ENCODE results near the gene NOVA1.

NOVA1 gene

DNA sequence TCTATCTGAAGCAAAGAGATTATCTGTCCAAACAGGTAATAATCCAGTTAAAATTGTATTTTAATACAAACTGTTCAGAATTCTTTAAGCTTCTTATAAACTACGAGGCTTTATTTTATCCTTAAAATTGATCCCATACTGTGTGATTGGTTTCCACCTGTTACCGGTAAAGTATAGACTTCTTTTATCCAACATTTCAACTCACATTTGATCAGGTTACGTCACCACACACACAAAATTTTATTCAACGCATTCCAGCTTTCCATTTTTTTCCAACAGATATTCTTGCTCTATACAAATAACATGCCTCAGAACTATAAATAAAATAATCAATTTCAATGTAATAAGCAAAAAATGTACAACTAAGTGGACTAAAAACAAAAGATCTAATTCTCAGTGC, 4.5 kb downstream of the NOVA1 start:
- no peak for DNase-seq (ENCODE audit: low read depth)

DNA sequence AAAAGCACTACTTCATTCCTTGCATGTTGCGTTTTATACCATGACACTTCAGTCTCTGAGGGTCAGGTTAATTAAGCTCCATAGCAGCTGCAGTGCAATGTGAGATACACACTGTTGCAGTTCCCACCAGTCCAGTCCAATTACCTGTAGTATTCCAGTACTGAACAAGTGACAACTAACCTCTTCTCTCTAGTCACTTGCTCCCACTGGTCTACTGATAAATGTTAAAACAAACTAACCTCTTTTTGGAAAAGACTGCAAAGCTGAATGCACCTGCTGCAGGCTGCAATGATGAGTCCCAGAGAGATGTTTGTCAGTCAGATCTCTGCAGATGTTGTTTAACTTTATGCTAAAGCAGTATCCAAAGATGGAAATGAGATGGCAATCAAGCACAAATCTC, 7.9 kb downstream of the NOVA1 start:
- DNase-seq (ENCODE audit: low read depth), result no peak

DNA sequence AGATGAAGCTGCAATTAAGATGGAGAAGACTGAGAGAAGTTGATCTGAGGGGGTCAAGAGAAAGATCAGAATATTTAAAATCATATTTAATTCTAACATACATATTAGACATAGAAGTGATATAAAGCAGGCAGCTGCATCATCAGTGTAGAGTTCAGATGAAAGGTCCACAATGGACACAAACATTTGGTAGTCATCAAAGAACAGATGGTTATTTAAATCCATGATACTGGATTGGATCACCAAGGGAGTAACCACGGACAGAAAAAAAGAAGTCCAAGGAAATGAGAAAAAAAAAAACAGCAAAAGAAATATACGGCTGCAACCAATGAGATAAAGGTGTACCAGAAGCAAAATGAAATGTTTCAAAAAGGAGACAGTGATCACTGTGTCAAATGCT, 20.1 kb downstream of the NOVA1 start:
- no peak for DNase-seq (ENCODE audit: low read depth)

DNA sequence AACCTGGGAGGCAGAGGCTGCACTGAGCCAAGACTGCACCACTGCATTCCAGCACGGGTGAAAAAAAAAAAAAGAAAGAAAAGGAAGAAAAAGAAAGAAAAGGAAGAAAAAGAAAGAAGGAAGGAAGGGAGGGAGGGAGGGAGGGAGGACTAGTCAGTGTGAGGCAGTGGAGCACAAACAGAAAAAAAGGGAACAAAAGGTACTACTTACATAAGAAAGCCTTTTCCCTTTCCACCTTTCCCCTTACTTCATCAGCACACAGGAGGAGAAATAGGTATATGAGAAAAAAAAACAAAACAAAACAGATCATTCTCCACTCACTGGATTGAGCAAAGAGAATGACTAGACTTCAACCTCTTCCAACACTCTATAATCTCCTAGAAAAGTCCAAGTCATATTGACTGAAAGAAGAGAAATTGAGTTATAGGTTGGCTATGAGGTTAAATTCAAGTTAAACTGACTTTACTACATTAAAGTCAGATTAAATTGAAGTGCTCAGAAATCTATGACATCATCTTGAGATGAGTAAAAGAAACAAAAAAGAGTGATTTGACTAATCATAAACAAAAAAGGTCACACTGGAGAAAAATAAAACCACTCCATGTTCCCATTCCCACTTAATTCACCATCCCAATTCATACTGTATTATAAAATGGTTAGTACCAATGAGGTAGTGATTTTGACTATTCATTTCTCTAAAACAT, 43.6 kb downstream of the NOVA1 start:
- DNase-seq (ENCODE audit: low read depth), result no peak

DNA sequence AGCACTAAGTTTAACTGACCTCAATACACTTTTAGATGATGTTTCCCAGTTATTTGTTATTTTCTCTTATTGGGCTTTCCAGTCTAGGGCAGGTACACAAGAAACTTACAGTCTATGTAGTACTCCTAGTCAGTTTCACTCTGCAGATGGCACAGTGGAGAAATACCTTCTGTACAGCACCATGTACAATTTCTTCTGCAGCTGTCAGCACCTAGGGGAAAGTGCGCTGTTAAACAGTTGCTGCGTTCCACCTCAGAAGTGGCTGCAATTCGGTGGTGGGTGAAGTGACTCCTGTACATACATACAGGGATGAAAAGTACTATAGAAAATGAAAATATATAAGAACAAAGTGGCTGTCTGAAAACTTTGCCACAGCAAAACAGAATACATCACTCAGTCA, 48.3 kb downstream of the NOVA1 start:
- DNase-seq (ENCODE audit: low read depth), result no peak

DNA sequence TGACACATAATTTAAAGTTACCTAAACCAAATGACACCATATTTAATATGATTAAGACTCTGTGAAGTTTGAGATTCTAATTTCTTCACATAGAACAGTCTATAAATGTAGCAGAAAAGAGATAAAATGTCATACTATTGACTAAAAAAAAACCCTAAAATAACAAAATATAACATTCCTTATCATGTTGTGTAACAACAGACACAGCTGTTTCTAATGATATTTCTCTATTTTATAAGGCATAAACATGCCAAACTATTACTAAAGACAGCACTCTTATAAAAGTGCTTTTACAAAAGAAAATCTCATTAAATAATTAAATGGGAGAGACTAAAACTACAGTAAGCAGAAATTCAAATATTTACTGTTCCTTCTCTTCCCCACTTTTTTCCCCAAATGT, 49.4 kb downstream of the NOVA1 start:
- DNase-seq (ENCODE audit: low read depth), result no peak

DNA sequence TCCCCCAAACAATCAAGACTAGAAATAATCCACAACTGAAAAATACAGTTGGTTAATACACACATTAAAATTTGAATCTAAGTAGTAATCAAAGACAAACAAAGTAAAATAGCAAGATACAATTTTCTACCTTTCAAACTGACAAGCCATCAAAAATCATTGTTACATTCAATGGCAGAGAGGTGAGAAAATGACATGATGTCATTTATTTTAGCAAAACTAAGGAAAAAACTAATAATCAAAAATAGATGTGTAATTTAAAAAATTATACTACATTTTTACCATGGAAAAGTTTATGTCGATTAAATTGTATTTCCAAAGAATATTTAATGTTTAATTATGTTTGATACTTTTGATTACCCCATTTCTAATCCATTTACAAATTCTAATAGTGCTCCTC, 59.7 kb downstream of the NOVA1 start:
- DNase-seq (ENCODE audit: low read depth), result no peak

DNA sequence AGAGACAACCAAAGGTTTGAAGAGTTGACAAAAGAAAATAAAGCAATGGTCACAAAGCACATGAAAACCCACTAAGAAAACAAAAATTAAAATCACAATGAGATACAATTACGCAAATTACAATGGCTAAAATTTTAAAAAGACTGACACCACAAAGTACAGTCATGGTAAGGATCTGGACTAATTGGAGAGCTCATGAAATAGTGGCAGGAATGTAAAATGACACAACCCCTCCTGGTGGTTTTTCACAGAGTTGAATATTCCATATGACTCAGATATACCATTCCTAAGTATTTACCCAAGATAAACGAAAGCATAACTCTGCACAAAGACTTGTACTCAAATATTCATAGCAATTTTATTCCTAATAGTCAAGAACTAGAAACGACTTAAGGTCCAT, 65.9 kb downstream of the NOVA1 start:
- no peak for DNase-seq (ENCODE audit: low read depth)

DNA sequence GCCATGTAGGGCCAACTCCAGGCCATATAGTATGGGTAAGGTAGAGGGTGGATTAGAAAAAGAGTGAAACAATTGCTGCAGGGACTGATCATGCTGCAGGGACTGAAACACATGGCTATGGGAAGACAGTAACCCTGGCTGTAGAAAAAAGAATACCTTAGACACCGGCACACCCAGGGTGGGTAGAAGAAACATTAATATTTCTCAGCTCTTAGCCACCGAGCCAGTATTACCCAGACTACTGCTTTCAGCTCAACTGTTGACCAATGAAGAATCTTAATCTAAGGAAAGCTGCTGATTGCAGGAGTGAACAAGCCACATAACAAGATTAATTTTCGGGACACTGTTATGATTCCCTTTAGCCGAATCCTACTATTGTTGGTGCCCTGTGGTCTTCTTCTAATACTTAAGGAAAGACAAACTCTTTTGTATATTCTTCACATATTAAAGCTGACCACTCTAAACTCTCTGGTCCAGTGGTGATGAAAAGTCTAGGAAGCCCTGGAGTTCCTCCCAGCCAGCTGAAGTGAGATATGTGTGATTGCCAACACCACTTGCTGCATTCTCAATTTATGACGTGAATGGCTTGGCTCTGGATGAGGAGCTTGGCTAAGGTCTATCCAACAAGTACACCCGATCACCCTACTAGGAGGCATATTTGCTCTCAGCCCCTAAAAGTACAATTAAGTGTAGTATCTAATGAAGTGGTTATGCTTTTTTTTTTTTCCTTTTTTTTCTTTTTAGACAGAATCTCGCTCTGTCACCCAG, 69.2 kb downstream of the NOVA1 start:
- DNase-seq (ENCODE audit: low read depth), result no peak

DNA sequence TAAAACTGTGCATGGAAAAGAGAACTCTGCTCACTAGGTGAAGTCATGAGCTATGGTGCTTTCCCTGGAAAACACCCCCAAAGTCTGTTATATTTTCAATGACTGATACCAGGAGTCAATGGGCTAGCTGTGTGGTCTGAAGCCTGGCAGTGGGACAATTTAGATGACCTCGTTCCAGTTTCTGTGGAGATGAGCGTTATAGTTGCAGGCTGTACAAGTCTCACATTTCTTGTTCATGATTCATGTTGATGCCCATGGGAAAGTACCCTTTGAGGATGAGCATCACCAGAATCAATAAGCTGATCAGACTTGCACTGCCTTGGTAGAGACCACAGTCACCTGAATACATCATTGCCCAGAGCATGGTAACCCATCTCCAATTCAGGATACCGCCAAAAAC, 70.7 kb downstream of the NOVA1 start:
- DNase-seq (ENCODE audit: low read depth), result no peak

DNA sequence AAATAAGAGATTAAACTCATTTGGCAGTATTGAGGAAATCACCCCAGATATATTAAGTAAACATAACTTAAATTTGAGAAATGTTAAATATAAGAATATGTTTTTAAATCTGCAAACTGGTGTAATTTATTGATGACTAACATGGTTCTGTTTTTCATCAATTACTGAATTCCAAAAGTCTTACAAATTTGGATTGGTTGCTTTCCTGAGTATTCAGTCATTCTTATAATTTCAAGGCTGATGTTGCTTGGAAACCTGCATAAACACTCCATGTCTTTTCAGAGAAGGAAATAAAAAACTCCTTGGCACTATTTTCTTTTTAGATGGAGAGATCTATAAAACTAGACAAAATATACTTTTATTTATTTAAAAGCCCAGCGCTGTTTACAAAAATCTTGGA, 71.7 kb downstream of the NOVA1 start:
- DNase-seq (ENCODE audit: low read depth), result no peak

DNA sequence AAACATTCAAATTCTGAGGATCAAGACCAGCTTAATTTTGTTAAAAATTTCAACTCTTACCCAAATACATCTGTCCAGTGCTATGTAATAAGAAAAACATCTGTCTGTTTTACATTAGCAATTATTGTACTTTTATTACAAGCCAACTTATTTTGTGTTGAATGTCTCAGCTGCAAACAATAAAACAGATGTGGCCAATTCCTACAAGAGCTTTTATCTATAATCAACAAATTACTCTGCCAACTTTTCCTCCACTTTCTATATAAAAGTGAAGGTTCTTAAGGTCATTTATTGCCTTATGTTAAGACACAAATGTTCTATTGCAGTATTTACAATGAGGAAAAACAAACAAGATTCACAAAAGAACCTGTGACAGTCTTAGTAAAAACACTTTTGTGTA, 72.7 kb downstream of the NOVA1 start:
- no peak for DNase-seq (ENCODE audit: low read depth)

DNA sequence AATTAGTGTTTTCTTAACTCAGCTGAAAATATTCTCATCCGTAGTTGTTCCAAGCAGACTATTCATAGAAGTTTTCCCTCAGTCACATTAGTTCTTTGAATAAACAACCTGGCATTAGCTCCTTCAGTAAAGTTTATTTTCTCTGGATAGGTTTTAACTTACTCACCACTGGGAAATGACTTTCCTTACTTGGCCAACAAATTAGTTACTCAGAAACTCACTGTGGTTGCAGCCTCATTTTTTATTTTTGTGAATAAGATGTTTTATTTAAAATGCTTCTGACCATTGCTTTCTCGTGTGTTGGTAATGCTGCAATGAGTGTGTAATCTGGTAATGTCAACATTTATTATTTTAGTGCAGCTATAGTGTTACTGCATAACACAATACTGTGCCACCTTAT, 74.9 kb downstream of the NOVA1 start:
- no peak for DNase-seq (ENCODE audit: low read depth)

DNA sequence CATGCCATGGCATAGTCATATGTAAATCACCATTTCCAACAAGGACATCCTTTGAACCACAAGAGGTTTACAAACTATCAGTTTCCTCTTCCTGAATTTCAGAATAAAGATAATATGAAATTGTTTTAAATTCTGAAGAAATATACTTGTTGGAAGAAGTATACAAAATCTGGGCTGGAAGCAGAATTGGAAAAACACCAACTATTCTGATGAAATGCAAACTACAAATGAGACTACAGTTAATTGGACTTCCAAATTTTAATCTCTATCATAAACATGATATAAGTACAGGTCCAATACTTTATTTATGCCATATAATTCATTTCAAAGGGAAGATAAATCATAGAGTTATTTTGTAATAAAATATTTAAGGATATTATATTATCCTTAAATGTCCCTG, 80.1 kb downstream of the NOVA1 start:
- DNase-seq (ENCODE audit: low read depth), result no peak

DNA sequence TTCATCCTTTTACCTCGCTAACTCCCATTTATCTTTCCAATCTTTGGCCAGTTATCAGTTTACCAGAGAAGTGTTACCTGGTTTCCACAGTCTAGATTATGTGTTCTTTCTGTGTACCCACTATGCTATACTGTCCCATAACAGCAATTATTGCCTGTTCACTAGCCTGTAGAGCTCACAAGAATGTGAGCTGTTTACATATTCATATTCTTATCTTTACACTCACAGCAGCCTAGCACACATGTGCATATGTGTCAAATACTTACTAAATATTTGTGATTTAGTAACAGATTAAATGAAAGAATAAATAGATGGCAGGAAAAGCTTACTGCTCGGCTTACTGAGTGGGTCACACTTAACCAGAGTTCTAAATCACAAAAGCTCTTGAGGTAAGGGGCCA, 97.8 kb downstream of the NOVA1 start:
- no peak for DNase-seq (ENCODE audit: low read depth)

DNA sequence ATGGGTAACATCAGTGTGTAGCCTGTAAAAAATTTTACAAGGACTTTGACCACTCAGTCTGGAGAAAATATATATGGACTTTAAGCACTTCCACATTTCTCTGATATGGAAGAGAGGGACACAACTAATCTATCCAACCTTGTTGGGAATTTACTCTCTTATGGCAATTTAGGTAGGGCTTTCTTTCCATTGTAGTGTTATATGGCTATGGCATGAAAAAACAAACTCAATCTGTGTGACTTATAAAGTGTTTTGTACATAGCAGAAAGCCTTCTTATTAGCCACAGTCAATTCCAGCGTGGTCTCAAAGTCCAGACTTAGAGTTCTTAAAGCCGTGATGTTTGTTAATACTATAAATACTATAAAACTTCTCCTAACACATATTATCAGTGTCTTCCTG, 98.3 kb downstream of the NOVA1 start:
- DNase-seq (ENCODE audit: low read depth), result no peak

DNA sequence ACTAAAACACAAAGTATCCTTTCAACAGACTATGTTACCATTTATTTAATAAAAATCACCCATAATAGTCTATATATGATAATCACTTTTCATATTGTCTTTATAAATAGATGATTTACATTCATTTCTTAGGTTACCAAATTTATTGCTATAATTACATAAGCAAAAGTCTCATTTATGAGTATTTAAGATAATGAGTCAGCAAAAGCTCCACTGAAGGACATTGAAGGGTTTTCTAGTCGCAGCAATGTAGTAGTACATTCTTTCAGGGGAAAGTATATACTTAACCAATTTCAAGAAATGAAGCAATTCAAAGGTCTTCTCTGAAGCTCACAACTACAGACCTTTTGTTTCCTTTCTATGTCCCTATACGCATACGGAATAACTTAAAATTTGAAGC, 110.9 kb downstream of the NOVA1 start:
- no peak for DNase-seq (ENCODE audit: low read depth)

DNA sequence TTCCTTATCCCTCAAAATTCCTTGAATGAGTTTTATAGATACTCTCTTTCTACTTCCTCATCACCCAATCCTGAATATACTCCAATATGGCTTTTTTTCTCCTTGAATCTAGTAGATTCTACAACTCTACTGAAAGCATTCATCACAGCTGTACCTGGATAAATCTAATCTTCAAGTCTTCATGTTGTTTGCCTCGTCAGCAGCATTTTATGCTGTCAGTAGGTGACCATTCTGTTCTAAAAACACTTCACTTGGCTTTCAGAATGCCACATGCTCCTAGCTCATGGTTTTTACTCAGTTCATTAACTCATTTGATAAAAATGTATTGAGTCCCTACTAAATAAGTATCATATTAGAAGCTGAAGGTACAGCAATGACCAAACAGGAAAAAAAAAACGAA, 113.3 kb downstream of the NOVA1 start:
- no peak for DNase-seq (ENCODE audit: low read depth)

DNA sequence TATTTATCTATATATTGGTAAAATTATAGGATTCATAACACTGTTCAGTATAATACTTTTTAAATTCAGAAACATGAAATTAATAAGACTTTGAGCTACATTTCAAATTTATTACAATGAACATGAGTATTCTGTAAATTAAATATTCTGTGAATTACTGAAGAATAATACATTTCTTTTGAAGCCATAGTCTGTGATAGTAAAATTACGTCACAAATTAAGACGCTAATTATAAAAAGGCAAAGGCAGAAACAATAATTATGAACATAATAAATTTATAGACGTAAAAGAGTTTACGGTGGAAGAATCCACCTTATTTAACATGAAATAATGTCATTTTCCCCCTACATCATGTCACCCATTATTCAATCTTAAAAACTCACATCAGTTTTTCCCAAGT, 118.9 kb downstream of the NOVA1 start:
- no peak for DNase-seq (ENCODE audit: low read depth)

DNA sequence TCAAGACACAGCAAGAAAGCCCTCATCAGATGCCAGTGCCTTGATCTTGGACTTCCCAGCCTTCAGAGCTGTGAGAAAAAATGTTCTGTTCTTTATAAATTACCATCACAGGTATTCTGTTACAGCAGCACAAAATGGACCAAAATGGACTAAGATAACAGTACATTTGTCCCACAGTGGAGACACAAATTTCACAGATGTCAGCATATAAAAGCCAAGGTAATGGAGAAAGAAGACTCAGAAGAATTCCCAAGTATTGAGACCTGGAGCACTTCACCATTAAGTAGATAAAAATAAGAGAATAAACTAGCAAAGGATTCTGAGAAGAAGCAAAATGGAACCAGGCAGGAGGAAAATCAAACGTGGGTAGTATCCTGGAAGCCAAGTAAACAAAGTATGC, 131.0 kb downstream of the NOVA1 start:
- DNase-seq (ENCODE audit: low read depth), result no peak

DNA sequence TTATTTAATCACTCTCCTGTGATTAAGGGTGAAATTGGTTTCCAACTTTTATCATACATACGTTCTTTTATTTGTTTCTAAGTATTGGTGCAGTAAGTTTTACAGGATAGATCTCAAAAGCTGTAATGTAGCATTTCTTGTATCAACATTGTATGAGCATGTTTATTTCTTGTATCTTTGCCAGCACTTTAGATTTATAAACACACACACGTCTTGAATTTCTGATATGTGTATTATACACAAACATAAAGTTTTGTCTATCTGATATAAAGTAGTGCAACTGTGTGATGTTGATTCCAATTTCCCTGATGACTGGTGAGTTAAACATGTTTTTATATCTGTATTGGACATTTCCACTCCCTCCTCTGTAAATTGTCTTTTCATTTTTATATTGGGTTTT, 134.7 kb downstream of the NOVA1 start:
- DNase-seq (ENCODE audit: low read depth), result no peak

DNA sequence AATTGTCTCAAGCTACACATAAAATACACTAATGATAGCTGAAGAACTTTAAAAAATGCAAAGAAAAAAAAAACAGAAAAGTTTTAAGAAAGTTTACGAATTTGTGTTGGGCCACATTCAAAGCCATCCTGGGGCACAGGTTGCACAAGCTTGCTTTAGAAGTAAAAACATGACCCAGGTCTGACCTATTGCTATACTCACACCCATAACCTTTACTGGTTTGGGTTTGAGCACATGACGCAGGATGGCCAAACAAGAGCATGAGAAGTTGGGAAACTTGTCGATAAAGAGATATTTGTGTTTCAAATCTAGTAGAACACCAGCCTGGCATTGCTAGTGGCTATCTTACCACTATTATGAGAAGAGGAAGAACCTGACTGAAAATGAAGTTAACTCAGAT, 143.7 kb downstream of the NOVA1 start:
- no peak for DNase-seq (ENCODE audit: low read depth)

DNA sequence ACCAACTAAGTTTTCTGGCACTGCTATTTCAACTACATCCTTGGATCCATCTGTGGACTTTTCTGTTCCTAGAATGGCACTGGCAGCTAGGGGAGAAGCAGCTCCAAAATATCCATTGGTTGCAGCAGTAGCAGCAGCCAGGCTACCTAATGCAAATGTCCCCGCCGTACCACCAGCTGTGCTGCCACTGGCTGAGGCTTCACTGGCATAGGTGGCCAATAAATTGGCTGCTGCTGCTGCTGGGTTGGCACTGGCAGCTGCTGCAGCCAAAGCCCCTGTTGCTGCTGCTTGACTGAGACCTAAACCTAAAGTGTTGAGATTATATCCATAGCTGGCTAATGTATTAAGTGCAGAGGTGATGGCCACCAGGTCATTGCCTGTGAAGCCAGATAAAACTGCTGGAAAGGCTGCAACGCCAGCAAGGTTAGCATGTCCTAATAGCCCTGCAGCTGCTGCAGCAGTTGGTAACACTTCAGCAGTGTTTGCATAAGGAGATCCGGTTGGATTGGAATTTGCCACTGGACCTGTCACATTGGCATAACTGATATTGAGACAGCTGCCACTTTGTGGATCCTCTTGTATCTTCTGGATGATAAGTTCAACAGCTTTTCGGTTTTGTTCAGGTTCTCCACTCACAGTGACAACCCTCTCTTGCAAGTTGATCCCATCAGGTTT, 149.5 kb downstream of the NOVA1 start:
- DNase-seq (ENCODE audit: low read depth), result no peak

DNA sequence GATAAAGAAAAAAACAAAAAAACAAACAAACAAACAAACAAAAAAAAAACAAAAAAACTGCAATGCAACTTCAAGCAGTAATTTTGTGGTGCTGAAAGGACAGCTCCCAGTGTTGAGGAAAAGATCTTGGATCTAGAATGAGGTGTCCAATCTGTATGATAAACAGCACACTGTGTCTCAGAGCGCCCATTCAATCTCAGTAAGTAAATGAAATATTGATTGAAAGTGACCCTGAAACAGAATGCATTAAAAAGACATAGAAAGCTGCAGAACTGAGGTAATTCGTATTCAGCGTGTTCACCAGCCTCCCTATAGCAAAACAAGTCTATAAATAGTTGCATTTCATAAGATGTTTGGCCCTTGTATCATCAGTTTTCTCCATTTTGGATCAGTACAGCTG, 153.0 kb downstream of the NOVA1 start:
- no peak for DNase-seq (ENCODE audit: low read depth)
